ENCODE measurements around the gene S100A12. TPM values are rescaled to one million over a fixed set of nuclear protein-coding genes. Genes with fewer than 3 reads are reported as not detected.

S100A12 gene
- 1,054 TPM for total RNA-seq (2013)
- polyA plus RNA-seq, result 1,000 to 10,000 TPM; 1,275 to 2,834 (median 2,543) TPM
- 335 and 501 TPM in 2 replicates for polyA minus RNA-seq
- 60.0 to 201 (median 171) reads per million in 11 experiments for total RNA-seq

DNA sequence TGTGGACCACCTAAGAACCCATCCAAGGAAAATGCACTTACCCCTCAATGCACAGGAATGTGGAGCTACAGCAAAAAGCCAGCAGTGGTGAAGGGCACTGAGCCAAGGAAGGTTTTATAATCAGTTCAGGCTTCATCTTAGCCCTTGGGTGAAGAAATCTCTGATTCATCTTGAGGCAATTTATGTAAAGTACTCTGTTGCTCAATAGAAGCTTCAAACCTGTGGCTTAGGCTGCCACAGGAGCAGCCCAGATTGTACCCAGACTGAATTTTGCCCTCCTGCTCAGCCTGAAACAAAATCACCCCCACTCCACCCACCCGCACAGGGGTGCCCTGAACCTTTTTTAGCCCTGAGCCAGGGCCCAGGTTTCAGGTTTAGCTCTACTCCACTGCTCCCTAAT is at the start of gene S100A12:
Gene S100A12 (minus strand): TSS at position 111 of the 400 bp plus-strand sequence. CDS start 1,029 bp downstream, outside the sequence.
- no peaks in the 10 kb centered on the region for H3K27me3 ChIP-seq (ENCODE audit: control insufficient read depth in 2 of 2, insufficient read depth in 2 of 2, low read length in 2 of 2)
- DNase-seq, result peak; percentile 73 to 97 (median 90)
- peaks cover 19 to 22% of the 10 kb centered on the region in 2 donors for H3K36me3 Mint-ChIP-seq
- no peaks in the 10 kb centered on the region for H3K36me3 ChIP-seq (replicated peaks in 1 of 2; ENCODE audit: control insufficient read depth in 1 of 2, insufficient read depth in 2 of 2, low read length in 2 of 2)
- WGBS (ENCODE audit: insufficient coverage), result no CpG with 5 or more reads among the region's 1 CpG
- TF ChIP-seq, protein P1, sequence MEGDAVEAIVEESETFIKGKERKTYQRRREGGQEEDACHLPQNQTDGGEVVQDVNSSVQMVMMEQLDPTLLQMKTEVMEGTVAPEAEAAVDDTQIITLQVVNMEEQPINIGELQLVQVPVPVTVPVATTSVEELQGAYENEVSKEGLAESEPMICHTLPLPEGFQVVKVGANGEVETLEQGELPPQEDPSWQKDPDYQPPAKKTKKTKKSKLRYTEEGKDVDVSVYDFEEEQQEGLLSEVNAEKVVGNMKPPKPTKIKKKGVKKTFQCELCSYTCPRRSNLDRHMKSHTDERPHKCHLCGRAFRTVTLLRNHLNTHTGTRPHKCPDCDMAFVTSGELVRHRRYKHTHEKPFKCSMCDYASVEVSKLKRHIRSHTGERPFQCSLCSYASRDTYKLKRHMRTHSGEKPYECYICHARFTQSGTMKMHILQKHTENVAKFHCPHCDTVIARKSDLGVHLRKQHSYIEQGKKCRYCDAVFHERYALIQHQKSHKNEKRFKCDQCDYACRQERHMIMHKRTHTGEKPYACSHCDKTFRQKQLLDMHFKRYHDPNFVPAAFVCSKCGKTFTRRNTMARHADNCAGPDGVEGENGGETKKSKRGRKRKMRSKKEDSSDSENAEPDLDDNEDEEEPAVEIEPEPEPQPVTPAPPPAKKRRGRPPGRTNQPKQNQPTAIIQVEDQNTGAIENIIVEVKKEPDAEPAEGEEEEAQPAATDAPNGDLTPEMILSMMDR (IDR thresholded peaks at IDR 0.05), result no peak
- peak within 1 kb of the TSS; percentile 91 to 98 (median 97) for H3K27ac Mint-ChIP-seq
- H3K9me3 ChIP-seq (replicated peaks in 1 of 2; ENCODE audit: control insufficient read depth in 1 of 2, insufficient read depth in 1 of 2, low read length in 2 of 2), result peaks cover 0 to 4% of the 10 kb centered on the region in 2 donors
- peaks cover 88% of the 10 kb centered on the region for H3K4me1 Mint-ChIP-seq
- intact Hi-C loops (cut with micrococcal nuclease), result no loop called here
- H3K9ac ChIP-seq (ENCODE audit: insufficient read depth, low read length, poor library complexity, severe bottlenecking), result peak within 1 kb of the TSS; percentile 48
- peak within 1 kb of the TSS; percentile 38 for H2AFZ ChIP-seq (ENCODE audit: insufficient read depth, low read depth, low read length, poor library complexity, severe bottlenecking)
- H3K79me2 ChIP-seq (ENCODE audit: insufficient read depth, low read length), result peaks cover 45% of the 10 kb centered on the region
- peak within 1 kb of the TSS; percentile 58 to 89 for H3K27ac ChIP-seq (ENCODE audit: low read depth in 1 of 2, low read length in 2 of 2)
- no peaks in the 10 kb centered on the region for H3K27me3 Mint-ChIP-seq (ENCODE audit: low read depth in 3 of 3)
- peak within 1 kb of the TSS; percentile 83 for H3K4me2 ChIP-seq (replicated peaks; ENCODE audit: extremely low read depth, low read length, poor library complexity, severe bottlenecking)
- H3K4me3 ChIP-seq (replicated peaks in 1 of 3; ENCODE audit: low read depth in 2 of 3, low read length in 3 of 3), result peak within 1 kb of the TSS; percentile 19 to 75 (median 46)
- peaks cover 0 to 6% (median 0%) of the 10 kb centered on the region in 7 donors for H3K9me3 Mint-ChIP-seq
- peaks cover 88 to 93% of the 10 kb centered on the region in 2 donors for H3K4me1 ChIP-seq (ENCODE audit: control insufficient read depth in 1 of 2, insufficient read depth in 2 of 2, low read length in 2 of 2)
- peak within 1 kb of the TSS; percentile 73 to 88 for H3K4me3 Mint-ChIP-seq
- H4K20me1 ChIP-seq (ENCODE audit: insufficient read depth, low read length), result no peaks in the 10 kb centered on the region

DNA sequence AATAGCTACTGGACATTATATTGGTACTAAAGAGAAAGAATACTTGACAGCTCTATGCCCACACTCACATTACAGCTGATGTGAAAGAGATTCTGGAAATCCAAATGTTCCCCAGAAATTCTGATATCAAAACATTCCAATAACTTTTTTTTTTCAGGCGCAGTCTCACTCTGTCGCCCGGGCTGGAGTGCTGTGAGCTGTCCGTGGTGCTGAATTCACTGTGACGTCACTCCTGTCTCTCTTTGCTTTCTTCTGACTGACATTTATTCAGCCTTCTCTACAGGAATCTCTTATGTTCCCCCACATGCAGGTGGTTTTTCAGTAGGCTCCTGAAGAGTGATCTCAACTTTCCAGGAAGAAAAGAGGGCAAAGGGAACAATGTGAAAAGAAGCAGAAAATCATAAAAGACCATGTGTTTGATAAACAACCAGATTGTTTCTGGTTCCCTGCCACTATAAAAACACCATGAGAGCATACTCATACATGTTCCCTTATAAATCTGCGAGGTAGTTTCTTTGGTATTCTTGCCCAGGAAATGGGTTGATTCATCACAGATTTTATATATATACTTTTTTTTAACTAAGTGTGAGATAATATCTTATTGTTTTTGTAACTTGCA is 47.1 kb upstream of the S100A12 start:
- 0% methylated on average over 3 of the region's 6 CpGs for whole genome bisulfite sequencing (ENCODE audit: insufficient coverage)

More for the DNA sequence above, 47.1 kb upstream of the S100A12 start:
- no peak overlapping the region for H3K9ac ChIP-seq (ENCODE audit: insufficient read depth, low read length, poor library complexity, severe bottlenecking)
- H3K4me3 ChIP-seq (replicated peaks in 1 of 3; ENCODE audit: low read depth in 2 of 3, low read length in 3 of 3), result no peak overlapping the region
- H3K27me3 ChIP-seq (ENCODE audit: control insufficient read depth in 2 of 2, insufficient read depth in 2 of 2, low read length in 2 of 2), result peaks cover 0 to 6% of the 10 kb centered on the region in 2 donors
- no peak overlapping the region for H2AFZ ChIP-seq (ENCODE audit: insufficient read depth, low read depth, low read length, poor library complexity, severe bottlenecking)
- H4K20me1 ChIP-seq (ENCODE audit: insufficient read depth, low read length), result no peaks in the 10 kb centered on the region
- Mint-ChIP-seq H3K27ac (no peak overlapping the region), H3K36me3 (no peaks in the 10 kb centered on the region), H3K9me3 (peaks cover 0 to 1% (median 0%) of the 10 kb centered on the region in 7 donors), H3K27me3 (ENCODE audit: low read depth in 3 of 3) (peaks cover 24 to 26% (median 25%) of the 10 kb centered on the region in 3 donors), H3K4me3 (no peak overlapping the region), H3K4me1 (no peaks in the 10 kb centered on the region)
- no peak overlapping the region for H3K27ac ChIP-seq (ENCODE audit: low read depth in 1 of 2, low read length in 2 of 2)
- H3K79me2 ChIP-seq (ENCODE audit: insufficient read depth, low read length), result no peaks in the 10 kb centered on the region
- no peaks in the 10 kb centered on the region for H3K36me3 ChIP-seq (replicated peaks in 1 of 2; ENCODE audit: control insufficient read depth in 1 of 2, insufficient read depth in 2 of 2, low read length in 2 of 2)
- TF ChIP-seq, protein P1 (IDR thresholded peaks at IDR 0.05), result no peak
- peak; percentile 53 to 65 (median 56) for DNase-seq
- H3K4me1 ChIP-seq (ENCODE audit: control insufficient read depth in 1 of 2, insufficient read depth in 2 of 2, low read length in 2 of 2), result no peaks in the 10 kb centered on the region
- intact Hi-C loops (cut with micrococcal nuclease), result no loop called here
- H3K9me3 ChIP-seq (replicated peaks in 1 of 2; ENCODE audit: control insufficient read depth in 1 of 2, insufficient read depth in 1 of 2, low read length in 2 of 2), result no peaks in the 10 kb centered on the region
- no peak overlapping the region for H3K4me2 ChIP-seq (replicated peaks; ENCODE audit: extremely low read depth, low read length, poor library complexity, severe bottlenecking)
